Stimulated activated CD4-positive, alpha-beta T cell treated with anti-CD3 and anti-CD28 coated beads, Interleukin-12 subunit alpha, Interleukin-12 subunit beta, amount 100 ng/mL, for 4 hours (primary cell): ENCODE results near the gene IL2.

Source experiments
- DNase-seq: peaks from one replicate; pipeline ENCODE4 v3.0.0-alpha.2; 2020

The IL2 gene

DNA sequence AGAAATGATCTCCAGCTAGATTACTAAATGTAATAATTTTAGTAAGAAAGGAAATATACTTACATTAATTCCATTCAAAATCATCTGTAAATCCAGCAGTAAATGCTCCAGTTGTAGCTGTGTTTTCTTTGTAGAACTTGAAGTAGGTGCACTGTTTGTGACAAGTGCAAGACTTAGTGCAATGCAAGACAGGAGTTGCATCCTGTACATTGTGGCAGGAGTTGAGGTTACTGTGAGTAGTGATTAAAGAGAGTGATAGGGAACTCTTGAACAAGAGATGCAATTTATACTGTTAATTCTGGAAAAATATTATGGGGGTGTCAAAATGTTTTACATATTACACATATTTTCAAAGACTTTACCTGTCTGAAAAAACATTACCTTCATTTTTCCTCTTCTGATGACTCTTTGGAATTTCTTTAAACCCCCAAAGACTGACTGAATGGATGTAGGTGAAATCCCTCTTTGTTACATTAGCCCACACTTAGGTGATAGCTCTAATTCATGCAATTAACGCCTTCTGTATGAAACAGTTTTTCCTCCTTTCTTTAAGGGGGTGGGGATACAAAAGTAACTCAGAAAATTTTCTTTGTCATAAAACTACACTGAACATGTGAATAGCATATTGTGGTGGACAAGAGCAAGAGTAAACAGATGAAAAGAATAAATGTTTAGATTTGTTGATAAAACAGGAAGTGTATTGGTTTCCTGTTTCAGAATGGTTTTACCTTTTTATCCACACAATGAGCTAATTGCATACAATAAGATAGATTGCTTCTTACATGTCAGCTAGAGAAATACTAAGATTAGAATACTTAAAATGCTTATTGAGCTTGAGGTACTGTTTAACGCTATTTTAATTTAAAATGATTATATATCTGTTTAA, at the start of gene IL2:
TSS of gene IL2 (minus strand) at position 495 of the 886 bp plus-strand sequence. CDS start at position 210, 285 bp downstream.
- no peak for DNase-seq

DNA sequence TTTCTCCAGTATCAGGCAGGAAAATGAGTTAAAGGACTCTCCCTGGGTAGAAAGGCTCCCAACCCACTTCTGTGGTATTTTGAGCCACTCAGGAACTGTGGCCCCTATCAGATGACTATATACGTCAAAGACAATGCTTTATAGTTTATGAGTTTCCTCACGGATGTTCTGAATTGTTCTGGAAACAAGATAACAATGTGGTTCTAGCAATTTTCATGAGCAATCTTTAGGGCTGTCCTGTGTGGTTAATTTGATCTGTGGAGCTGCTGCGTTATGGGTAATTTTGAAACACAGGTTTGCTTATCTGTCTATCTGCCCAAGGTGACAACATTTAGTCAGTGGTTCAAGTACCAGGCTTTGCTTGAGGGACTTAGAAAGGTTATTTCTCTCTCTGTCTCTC, 46.7 kb upstream of the IL2 start:
- no peak for DNase-seq

DNA sequence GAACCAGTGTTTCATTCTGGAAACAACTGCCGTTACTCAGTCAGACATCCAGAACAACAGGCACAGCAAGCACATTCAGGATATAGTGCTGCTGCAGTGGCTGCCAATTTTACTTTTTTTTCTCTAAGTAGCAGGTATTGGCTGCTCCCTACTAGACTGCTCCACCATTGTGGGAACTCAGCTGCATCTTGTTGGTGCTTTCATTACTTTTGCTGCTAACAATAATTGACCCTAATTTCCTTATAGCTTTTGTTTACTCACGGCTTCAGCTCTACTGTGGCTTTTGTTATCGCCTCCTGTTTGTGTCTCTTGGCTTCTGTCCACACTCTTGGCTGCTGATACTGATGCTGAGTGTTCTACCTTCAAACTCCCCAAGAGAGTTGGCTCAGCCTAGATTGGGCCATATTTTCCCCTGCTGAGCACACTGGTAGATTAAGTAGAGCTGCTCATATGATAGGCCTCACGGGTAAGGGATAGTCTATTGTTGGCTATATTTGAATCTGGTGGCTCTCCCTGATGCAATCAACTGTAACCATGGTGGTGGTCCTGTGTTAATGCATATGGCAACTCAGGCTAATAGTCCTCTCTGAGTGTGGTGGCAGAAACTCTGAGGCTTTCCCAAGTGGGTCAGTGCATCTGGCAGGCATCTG, 44.5 kb upstream of the IL2 start:
- no peak for DNase-seq

DNA sequence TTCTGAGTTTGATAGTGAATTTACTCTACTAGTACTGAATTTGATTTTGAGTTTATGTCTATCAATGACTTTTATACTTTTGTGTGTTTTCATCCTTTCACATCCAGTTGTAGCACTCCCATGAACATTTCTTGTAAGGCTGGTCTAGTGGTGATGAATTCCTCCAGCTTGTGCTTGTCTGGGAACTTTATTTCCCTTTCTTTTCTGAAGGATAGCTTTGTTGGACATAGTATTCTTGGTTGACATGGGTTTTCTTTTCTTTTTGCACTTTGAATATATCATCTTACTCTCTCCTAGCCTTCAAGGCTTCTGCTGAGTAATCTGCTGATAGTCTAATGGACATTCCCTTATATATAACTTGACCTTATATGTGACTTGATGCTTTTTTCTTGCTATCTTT, 32.5 kb upstream of the IL2 start:
- DNase-seq = no peak

DNA sequence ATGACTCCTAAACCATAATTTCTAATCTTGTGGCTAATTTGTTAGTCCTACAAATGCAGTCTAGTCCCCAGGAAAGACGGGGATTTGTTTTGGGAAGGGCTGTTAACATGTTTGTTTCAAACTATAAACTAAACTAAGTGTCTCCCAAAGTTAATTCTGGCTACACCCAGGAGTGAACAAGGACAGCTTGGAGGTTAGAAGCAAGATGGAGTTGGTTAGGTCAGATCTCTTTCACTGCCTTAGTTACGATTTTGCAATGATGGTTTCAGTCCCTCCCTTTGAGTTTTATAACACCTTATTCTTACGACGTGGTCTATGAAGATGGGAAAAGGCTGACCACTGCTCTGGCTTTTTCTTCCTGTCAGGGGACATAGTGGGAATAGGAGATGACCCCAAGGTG, 27.0 kb upstream of the IL2 start:
- DNase-seq = no peak

DNA sequence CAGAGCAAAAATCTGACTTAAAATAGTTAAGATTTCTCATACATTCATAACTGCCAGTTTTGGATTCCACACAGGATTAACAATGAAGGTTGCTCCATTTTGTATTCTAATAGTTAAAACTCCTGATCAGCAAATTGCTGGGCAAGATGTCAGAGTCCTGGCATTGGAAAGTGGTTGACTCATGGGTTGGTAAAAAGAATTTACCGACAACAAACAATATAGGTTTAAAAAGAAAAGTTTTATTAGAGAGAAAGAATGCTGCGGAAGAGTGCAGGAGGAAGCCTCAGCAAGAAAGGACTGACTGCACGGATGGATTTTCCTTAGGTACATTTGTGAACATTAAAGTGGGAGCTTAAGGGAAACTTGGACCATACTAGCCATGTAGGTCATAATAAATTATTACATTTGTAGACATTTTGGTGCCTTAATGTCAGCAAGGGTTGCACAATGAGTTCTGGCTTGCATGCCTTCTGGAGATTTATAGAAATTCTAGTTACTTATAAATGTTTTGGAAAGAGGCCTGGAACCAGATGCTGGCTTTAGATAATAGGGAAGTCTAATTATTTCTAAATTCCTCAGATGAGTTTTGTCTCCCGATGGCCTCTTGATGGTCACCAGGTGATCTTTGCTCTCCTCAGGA, 25.4 kb upstream of the IL2 start:
- no peak for DNase-seq

DNA sequence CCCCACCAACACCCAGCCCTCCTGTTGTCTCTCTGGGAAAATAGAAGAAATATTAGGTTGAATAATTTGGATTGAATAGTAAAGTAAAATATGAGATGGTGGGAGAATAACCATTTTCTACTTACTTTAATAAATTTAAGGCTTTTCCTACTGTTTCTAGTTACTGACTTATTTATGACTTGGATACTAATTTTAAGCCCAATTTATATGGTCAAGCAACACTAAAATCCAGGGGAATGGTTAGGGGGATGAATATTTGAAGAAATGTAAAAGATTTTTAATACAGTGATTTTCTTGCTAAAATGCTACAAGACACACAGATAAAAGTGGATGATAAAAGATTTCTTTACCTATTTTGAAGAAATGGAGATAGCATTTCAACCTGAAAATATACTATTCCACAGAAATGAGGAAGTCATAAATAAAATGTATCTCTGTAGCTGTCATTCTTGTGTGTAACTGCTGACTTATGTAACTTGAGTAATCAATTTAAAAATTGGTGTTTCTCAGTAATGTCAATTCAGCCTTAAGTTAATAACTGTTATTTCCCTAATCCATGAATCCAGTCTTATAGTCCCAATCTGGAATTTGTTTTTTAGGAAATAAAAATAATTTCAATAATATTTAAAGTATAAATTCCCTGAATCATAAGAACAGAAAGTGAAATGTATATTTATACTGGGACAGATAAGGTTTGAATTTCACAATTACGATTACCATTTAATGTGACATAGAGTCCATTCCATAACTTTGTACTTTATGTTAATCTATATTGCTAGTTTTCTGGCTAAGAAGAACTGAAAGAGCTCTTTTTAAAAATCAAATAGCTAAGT, 24.3 kb upstream of the IL2 start:
- DNase-seq = no peak

DNA sequence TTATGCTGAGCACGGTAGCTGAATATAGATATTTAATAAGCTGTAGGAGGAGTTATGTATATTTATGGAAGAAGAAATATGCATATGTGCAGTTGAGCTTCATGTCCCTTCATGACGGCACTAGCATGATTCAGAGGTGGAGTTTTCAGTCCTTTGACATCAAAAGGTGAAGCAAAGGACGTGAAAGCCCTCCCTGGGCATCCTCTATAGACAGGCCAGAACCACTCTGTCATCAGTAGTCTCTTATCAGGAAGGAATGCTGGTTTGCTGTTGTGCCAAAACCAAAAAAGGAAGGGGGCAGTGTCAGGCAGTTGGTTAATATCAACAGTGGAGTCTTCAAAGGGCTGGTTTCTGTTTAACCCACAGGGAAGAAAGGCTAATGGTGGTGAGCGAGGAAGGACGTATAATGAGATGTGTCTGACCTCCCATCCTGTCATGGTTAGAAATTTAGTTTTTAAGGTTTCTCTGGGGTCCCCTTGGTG, 23.5 kb upstream of the IL2 start:
- DNase-seq = no peak

DNA sequence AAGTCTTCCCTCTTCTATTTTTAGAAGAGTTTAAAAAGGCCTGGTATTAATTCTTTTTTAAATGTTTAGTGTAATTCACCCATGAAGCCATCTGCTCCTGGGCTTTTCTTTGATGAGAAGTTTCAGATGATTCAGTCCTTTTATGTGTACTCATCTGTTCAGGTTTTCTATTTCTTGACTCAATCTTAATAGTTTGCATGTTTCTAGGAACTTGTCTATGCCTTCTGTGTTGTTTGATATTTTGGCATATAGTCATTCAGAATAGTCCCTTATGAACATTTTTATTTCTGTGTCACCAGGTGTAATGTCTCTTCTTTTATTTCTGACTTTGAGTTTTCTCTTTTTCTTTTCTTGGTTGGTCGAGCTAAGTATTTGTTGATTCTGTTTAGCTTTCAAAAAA, 20.2 kb upstream of the IL2 start:
- DNase-seq = no peak

DNA sequence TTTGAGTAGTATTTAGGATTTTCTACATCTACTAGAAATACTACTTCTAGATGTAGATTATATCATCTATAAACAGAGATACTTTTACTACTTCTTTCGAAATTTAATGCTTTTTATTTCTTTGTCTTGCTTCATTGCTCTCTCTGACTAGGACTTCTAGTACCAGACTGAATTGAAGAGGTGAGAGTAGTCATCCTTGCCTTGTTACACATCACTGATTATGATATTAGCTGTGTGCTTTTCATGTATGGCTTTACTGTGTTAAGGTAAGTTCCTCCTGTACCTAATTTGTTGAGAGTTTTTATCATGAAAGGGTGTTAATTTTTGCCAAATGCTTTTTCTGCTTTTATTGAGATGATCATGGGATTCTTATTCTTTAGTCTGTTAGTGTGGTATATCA, 19.6 kb upstream of the IL2 start:
- no peak for DNase-seq

DNA sequence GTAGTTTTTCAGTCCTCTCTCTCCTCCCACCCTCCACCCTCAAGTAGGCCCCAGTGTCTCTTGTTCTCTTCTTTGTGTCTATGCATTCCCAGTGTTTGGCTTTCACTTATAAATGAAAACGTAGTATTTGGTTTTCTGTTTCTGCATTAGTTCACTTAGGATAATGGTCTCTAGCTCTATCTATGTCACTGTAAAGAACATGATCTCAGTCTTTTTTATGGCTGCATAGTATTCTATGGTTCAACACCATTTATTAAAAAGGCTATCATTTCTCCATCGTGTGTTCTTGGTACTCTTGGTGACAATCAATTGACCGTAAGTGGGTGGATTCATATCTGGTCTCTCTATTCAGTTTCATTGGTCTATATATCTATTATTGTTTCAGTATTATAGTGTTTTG, 18.7 kb upstream of the IL2 start:
- no peak for DNase-seq

DNA sequence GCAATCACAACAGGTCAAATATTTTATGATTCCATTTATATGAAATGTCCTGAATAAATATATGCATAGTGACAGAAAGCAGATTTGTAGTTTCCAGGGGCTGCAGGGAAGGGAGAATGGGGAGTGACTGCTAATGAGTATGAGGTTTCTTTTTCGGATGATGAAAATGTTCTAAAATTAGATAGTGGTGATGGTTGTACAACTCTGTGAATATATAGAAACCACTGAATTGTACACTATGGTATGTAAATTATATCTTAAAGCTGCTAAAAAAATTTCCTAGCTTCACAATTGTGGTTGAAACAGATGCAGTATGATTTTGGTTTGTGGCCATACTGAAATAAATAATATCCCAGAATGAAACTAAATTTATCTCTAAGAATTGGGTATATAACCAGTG, 12.9 kb upstream of the IL2 start:
- DNase-seq = no peak

DNA sequence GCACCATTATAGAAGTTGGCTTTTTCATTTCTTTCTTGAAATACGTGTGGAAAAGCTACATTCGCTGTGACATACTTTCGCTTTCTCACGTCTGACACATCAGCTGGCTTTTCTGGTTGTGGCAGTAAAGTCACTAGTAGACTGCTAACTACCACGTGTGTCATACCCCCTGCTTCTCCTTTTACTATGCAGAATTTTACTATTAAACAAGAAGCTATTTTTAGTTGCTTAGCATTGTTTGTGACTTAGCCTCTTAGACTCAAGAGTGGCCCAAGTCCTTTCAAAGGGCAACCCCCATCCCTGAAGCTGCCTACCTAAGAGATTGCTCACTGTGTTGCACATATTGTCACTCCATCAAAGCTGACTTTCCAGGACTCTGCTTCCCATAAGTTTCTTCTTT, 2.1 kb upstream of the IL2 start:
- DNase-seq = peak; percentile 18

DNA sequence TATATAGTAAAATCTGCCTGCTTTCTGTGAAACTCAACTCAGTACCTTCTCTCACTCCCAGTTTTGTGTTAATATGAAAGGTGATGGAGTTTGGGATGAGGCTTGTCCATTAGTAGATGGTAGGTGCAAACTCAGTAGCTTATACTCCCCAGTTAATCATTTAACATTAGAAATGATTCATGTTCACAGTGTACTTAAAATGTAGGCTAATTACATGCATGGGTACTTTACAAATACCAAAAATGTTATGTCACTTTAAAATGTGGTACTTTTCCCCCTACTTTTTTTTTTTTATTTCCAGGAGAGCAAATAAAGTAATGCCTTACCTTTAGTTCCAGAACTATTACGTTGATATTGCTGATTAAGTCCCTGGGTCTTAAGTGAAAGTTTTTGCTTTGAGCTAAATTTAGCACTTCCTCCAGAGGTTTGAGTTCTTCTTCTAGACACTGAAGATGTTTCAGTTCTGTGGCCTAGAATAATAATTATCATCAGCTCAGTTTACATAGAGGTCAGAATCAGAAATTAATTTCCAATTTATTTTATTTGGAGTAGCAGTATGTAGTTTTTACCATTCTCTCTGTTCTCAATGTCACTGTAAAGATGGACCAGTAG, 3.0 kb downstream of the IL2 start:
- DNase-seq = no peak

DNA sequence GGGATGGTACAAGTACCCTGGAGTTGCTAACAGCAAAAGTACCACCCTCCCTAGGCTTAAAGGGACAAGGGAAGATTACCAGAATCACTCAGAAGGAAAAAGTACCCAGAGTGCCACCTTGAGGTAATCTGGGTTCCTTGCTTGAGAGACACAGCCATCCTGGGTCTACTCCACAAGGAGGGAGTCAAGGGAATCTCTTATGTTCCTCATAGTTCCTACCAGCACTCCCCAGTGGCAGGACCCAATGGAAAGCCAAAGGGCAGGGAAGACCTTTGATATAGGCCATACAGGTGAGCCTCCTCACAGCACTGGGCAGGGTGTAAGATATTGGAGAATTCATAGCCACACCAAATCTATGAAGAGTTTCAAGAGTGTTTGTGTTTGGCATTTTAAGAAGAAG, 5.7 kb downstream of the IL2 start:
- DNase-seq = peak; percentile 50

DNA sequence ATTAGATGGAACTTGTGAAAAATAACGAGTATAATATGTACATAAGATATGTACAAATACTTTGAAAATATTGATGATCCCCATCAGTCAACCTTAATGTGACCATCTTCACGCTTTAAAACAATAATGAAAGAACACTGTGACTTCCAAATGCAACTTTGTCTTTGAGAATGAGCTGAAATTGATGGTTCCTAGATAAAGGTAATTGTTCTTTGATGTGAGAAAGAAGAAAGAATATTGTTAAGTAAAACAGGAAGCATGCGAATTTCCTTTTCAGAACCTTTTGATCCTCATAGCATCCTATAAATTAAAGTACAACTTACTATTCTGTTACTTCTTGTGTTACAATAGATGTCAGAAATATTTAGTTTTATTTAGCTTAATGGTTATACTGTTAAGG, 22.2 kb downstream of the IL2 start:
- DNase-seq = no peak

DNA sequence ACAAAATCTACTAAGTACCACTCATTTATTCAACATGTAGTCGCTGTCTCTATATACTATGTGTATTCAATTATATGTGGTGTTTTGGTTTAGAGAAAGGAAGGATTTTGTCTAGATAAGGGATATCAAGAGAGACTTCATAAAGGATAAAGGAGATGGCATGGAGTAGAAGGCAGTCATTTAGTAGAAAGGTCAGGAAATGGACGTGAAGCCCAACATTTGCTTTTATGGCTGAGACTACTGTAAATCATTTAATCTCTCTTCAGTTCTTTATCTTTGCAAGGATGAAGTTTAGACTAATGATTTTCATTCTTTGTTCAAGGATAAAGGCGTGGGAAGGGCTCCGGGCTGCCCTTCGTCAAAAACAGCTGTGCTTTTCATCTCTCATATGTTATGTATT, 25.2 kb downstream of the IL2 start:
- DNase-seq = no peak

DNA sequence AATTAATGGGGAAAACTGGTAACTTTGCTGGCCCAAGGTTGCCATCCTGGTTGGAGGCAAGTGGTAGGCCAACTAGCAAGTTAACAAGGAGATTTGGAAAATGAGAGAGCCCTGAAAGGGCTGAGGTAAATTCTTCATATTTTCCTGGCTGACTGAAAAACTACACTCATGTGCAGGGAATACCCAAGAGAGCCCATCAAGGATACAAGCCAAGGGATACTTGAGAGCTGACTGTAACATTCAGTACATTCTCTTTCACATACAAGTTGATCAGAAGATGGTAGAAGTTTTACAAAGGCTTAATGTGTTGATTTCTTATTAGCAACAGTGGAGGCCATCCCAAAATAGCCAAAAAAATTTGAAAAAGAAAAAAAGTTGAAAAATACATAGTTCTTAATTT, 33.3 kb downstream of the IL2 start:
- DNase-seq = no peak

DNA sequence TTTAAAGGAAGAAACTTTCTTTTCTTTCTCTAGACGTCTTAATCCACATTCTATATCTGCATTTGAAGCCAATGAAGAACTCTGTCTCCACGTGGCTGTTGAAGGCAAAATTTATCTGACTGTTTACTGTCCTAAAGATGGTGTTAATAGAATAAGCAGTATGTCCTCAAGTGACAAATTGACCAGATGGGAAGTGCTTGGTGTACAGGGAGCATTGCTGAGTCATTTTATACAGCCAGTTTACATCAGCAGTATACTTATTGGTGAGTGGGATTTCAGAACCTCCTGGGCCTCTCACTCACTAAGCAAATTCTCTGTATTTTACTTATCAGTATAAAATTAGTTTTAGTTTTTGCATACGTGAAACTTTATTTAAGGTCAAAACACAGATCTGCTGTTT, 44.0 kb downstream of the IL2 start:
- no peak for DNase-seq

DNA sequence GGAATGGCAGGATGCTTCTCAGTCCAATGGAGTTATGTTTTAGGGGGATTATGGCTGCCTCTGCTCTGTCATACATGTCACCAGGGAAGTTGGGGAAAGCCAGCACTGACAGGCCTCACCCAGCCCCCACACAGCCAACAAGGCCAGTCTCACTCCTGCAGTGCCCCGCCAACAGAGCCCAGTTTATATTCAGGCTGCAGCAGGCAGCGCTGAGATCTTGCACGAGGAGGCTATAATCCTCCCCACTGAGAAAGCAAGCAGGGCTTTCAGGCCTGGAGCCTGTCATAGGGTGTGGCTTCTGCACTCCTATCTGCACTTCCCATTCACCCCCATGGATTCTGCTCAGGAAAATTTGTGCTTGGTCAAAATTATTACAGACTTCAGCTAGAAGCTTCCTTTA, 52.7 kb downstream of the IL2 start:
- DNase-seq = no peak
